Mesothelial cell of epicardium (in vitro differentiated cells): Measurements from ENCODE around the gene FOXF1. TPM values are rescaled to one million over a fixed set of nuclear protein-coding genes. Genes with fewer than 3 reads are reported as not detected.

ENCODE experiments used
- DNase-seq, 2 experiments: peaks; one replicate each; pipeline ENCODE4 v3.0.0; 2021; ENCODE audit warnings: low spot score in 2 of 2; ENCODE audit not compliant: unreplicated experiment in 2 of 2
- H3K27ac Mint-ChIP-seq: 2 replicates; pipeline ENCODE4 v1.8.0; 2021; ENCODE audit warnings: mixed read lengths
- H3K27me3 Mint-ChIP-seq: 2 replicates; pipeline ENCODE4 v1.8.0; 2021; ENCODE audit warnings: low read depth, mixed read lengths
- H3K36me3 Mint-ChIP-seq: 2 replicates; pipeline ENCODE4 v1.8.0; 2021; ENCODE audit warnings: mixed read lengths
- H3K4me1 Mint-ChIP-seq: 2 replicates; pipeline ENCODE4 v1.8.0; 2021; ENCODE audit warnings: mixed read lengths
- H3K4me3 Mint-ChIP-seq: 2 replicates; pipeline ENCODE4 v1.8.0; 2021; ENCODE audit warnings: mild to moderate bottlenecking, moderate library complexity, mixed read lengths
- H3K9me3 Mint-ChIP-seq: 2 replicates; pipeline ENCODE4 v1.8.0; 2021; ENCODE audit warnings: mixed read lengths
- total RNA-seq: library from RNA; stranded (reverse); gene quantifications from 3 replicates; pipeline ENCODE4 v1.2.1, GENCODE V29; 2021
- TF ChIP-seq, protein P1 (sequence below): fragments of 200-600 bp; sonication (generic); IDR thresholded peaks from one replicate; pipeline ENCODE4 v1.5.0; 2021; ENCODE audit warnings: antibody characterized with exemption; ENCODE audit not compliant: unreplicated experiment

The FOXF1 gene
- total RNA-seq, 1 donor from 2014 or later: 1.9 TPM

DNA sequence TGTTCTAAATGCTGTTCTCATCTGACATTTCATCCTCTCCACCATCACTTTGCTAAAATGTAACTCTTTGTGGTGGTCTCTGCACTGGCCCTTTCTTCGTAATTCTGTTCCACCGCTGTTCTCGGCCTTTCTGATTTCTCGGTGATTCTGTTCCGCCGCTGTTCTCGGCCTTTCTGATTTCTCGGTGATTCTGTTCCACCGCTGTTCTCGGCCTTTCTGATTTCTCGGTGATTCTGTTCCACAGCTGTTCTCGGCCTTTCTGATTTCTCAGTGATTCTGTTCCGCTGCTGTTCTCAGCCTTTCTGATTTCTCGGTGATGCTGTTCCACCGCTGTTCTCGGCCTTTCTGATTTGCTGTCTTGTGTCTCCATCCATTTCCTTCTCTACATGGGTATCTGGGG is 12.3 kb downstream of the FOXF1 start:
- TF ChIP-seq, protein P1, sequence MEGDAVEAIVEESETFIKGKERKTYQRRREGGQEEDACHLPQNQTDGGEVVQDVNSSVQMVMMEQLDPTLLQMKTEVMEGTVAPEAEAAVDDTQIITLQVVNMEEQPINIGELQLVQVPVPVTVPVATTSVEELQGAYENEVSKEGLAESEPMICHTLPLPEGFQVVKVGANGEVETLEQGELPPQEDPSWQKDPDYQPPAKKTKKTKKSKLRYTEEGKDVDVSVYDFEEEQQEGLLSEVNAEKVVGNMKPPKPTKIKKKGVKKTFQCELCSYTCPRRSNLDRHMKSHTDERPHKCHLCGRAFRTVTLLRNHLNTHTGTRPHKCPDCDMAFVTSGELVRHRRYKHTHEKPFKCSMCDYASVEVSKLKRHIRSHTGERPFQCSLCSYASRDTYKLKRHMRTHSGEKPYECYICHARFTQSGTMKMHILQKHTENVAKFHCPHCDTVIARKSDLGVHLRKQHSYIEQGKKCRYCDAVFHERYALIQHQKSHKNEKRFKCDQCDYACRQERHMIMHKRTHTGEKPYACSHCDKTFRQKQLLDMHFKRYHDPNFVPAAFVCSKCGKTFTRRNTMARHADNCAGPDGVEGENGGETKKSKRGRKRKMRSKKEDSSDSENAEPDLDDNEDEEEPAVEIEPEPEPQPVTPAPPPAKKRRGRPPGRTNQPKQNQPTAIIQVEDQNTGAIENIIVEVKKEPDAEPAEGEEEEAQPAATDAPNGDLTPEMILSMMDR: no peak
- Mint-ChIP-seq H3K27me3 (peaks cover 81% of the 10 kb centered on the region), H3K27ac (no peak overlapping the region), H3K36me3 (peaks cover 1% of the 10 kb centered on the region), H3K9me3 (no peaks in the 10 kb centered on the region), H3K4me3 (no peak overlapping the region), H3K4me1 (no peaks in the 10 kb centered on the region)
- DNase-seq: no peak

DNA sequence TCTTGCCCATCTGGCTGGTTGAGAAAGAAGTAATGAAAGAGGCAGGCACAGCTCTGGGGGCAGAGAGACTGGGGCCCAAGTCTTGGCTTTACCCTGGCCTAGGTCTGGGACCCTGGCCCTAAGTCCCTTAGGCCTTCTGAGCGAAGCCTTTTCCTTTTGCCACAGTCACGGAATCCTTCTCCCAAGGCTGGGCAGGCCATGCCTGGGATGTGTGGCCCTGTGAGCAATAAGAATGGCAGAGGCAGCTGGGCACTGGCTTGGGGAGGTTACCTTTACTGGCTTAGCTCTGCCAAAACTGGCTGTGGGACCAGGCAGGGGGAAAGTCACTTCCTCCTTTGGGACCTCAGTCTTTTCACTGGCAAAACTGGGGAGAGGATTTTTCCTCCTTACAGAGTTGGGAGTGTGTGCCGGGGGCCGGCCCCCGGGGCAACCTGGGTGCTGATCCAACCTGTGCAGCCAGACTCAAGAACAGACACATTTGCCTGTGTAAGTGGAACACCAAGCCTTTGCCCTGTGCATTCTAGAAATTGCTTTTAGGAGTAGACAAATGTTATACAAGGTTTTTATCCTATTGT is 12.9 kb downstream of the FOXF1 start:
- Mint-ChIP-seq H3K9me3 (no peaks in the 10 kb centered on the region), H3K4me1 (no peaks in the 10 kb centered on the region), H3K4me3 (no peak overlapping the region), H3K36me3 (peaks cover 2% of the 10 kb centered on the region), H3K27me3 (peaks cover 77% of the 10 kb centered on the region), H3K27ac (no peak overlapping the region)
- DNase-seq: no peak
- TF ChIP-seq, protein P1: no peak

DNA sequence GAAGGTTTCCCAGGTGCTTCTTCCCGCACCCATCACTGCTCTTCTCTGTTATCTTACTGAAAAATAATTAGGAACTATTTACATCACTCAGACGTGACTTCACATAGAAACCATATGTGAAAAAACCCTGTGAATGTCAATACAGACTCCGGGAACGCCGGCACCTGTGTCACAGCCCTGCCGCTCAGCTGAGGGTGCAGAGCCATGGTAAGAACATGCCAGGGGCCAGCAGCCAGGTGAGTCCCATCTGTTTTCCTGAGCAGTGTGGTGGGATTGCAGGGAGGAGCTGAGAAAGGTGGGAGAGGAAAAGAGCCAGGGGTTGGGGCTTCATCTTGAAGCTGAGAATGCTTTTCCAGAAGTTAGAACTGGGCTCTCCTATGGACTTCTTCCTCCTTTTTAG is 13.7 kb downstream of the FOXF1 start:
- TF ChIP-seq, protein P1: no peak
- DNase-seq: no peak
- Mint-ChIP-seq H3K4me1 (no peaks in the 10 kb centered on the region), H3K9me3 (no peaks in the 10 kb centered on the region), H3K4me3 (no peak overlapping the region), H3K27ac (no peak overlapping the region), H3K27me3 (peaks cover 77% of the 10 kb centered on the region), H3K36me3 (peaks cover 2% of the 10 kb centered on the region)

DNA sequence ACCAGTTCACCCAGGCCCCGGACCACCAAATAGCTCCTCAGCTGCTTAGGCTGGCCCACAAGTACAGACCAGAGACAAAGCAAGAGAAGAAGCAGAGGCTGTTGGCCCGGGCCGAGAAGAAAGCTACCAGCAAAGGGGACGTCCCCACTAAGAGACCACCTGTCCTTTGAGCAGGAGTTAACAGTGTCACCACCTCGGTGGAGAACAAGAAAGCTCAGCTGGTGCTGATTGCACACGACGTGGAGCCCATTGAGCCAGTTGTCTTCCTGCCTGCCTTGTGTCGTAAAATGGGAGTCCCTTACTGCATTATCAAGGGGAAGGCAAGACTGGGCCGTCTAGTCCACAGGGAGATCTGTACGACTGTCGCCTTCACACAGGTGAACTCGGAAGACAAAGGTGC is 15.4 kb downstream of the FOXF1 start:
- H3K9me3 Mint-ChIP-seq: no peaks in the 10 kb centered on the region
- H3K4me1 Mint-ChIP-seq: no peaks in the 10 kb centered on the region
- H3K36me3 Mint-ChIP-seq: peaks cover 6% of the 10 kb centered on the region
- H3K27me3 Mint-ChIP-seq: peaks cover 71% of the 10 kb centered on the region
- H3K4me3 Mint-ChIP-seq: no peak overlapping the region
- no peak for DNase-seq
- TF ChIP-seq, protein P1: no peak
- no peak overlapping the region for H3K27ac Mint-ChIP-seq

DNA sequence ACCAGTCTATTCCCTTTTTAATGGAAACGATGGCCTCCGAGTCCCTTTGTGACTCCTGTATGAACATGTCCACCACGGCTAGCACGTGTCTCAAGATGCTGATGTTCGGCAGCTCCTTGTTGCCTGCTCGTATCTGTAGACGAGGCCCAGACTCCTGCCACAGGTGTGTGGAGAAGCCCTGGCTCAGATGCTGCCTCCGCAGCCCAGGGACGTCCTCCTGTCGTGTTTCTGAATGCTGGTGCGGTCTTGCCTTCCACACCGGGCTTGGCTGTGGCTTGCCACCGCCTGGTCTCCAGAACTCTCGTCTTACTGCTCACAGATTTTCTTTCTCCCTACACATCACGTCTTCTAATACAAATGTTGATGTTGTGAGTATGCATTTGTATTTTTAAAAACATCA is 17.0 kb downstream of the FOXF1 start:
- Mint-ChIP-seq H3K9me3 (no peaks in the 10 kb centered on the region), H3K27me3 (peaks cover 56% of the 10 kb centered on the region), H3K4me3 (no peak overlapping the region), H3K27ac (no peak overlapping the region), H3K4me1 (no peaks in the 10 kb centered on the region), H3K36me3 (peaks cover 6% of the 10 kb centered on the region)
- TF ChIP-seq, protein P1: no peak
- no peak for DNase-seq
